K562 treated with DMSO at 1 percent for 24 hours (cell line): Measurements from ENCODE around the gene ODAD3. TPM values are rescaled to one million over a fixed set of nuclear protein-coding genes. Genes with fewer than 3 reads are reported as not detected.

Experiments
- total RNA-seq: library from RNA; unstranded; fragments of 300-600 nt; gene quantifications from 2 replicates; pipeline ENCODE4 v1.2.3, GENCODE V29; 2022; ENCODE audit warnings: low read depth; ENCODE audit not compliant: insufficient read depth

ODAD3 gene
- total RNA-seq, result 0.50 and 1.2 TPM in 2 replicates

GRCh38 chr19:11435057-11435832, at the start of gene ODAD3, which contains the start of gene PRKCSH:
Gene ODAD3, minus strand, starts transcription at chr19:11435121. Its CDS starts 105 bp downstream, at chr19:11435016.
Gene PRKCSH, plus strand, starts transcription at chr19:11435635. Its CDS starts 483 bp downstream, at chr19:11436118.

GRCh38 chr19:11480715-11481533, 46.0 kb upstream of the ODAD3 start, which contains the start of gene ELAVL3:
Gene ELAVL3, minus strand, starts transcription at chr19:11481046. Its CDS starts 438 bp downstream, at chr19:11480608.

DNA sequence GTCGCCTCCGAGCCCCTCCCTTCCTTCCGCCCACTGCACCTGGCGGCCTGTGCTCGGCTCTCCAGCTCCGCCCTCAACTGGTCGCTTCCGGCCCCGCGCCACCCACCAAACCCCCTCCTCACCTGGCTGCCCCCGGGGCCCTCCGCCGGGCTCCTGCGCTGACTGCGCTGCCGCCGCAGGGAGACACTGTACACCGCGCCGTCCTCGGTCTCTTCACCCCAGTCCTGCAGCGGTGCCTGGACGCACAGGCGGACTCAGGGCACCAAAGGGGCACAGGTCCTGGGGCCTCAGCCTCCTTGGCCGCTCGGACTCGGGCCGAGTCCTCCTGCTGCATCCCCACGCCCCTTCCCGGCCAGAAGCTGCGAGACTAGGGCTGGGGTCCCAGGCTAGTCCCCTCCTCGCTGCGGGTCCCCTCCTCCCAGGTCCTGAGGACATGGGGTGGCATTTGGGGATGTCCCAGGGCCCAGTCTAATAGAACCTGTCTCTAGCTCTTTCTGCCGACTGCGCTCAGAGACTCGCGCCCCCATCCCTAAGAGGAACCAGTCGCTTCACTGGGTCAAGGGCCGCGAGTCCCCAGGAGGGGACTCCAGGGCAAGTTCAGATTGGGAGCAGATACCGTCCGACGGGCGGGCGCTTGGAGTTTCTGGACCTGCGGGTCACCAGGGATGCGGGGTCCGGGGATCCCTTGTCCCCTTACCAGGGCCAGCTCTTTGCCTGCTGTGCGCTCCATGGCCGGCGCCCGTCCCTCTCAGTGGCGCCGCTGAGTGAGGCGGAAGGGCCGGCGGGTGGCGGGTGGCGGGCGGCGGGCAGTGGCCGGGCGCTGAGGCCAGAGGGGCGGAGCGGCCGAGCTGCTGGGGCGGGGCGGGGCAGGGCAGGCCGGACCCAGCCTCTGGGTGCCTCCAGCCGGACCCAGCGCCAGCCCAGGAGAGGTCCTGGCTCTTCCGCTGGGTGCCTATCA, 16.1 kb downstream of the ODAD3 start, which contains the start of gene RGL3:
TSS of gene RGL3 (minus strand) at position 766 of the 958 bp plus-strand sequence. CDS start at position 730, 36 bp downstream.

GRCh38 chr19:11374433-11375142, 60.3 kb downstream of the ODAD3 start, which contains the start of gene SWSAP1:
Gene SWSAP1, plus strand, starts transcription at chr19:11374666. Its CDS starts 15 bp downstream, at chr19:11374681.

Other genes starting within 250 kb of the ODAD3 start
- gene KANK2, start 237.6 kb downstream of the ODAD3 start, total RNA-seq, result 44.3 and 58.6 TPM in 2 replicates
- not detected in 2 replicates for gene ANGPTL8, start 195.5 kb downstream of the ODAD3 start, total RNA-seq
- gene DOCK6, start 172.6 kb downstream of the ODAD3 start, total RNA-seq, result 12.1 and 12.5 TPM in 2 replicates
- not detected in 2 replicates for gene TSPAN16, start 139.0 kb downstream of the ODAD3 start, total RNA-seq
- gene RAB3D, start 95.5 kb downstream of the ODAD3 start, total RNA-seq, result 5.1 and 5.7 TPM in 2 replicates
- gene TMEM205, start 88.9 kb downstream of the ODAD3 start, total RNA-seq, result 107 and 112 TPM in 2 replicates
- gene CCDC159, start 88.6 kb downstream of the ODAD3 start, total RNA-seq, result 14.3 and 19.7 TPM in 2 replicates
- gene PLPPR2, start 79.7 kb downstream of the ODAD3 start, total RNA-seq, result 41.0 and 41.2 TPM in 2 replicates
- gene SWSAP1, start 60.5 kb downstream of the ODAD3 start, total RNA-seq, result 3.0 and 5.2 TPM in 2 replicates
- 14.7 and 15.9 TPM in 2 replicates for gene EPOR, start 50.8 kb downstream of the ODAD3 start, total RNA-seq
- 1.6 and 2.7 TPM in 2 replicates for gene RGL3, start 15.8 kb downstream of the ODAD3 start, total RNA-seq
- gene PRKCSH, start 514 bp upstream of the ODAD3 start, total RNA-seq, result 404 and 415 TPM in 2 replicates
- gene ELAVL3, start 45.9 kb upstream of the ODAD3 start, total RNA-seq, result 0.05 TPM in 1 of 2 replicates, not detected in the other
- gene ZNF653, start 70.7 kb upstream of the ODAD3 start, total RNA-seq, result 11.6 and 20.0 TPM in 2 replicates
- 46.1 and 50.7 TPM in 2 replicates for gene ECSIT, start 94.0 kb upstream of the ODAD3 start, total RNA-seq
- 4.3 and 7.9 TPM in 2 replicates for gene CNN1, start 103.7 kb upstream of the ODAD3 start, total RNA-seq
- 141 and 149 TPM in 2 replicates for gene ELOF1, start 124.1 kb upstream of the ODAD3 start, total RNA-seq
- 26.9 and 28.5 TPM in 2 replicates for gene ACP5, start 142.5 kb upstream of the ODAD3 start, total RNA-seq
- 9.0 and 9.4 TPM in 2 replicates for gene ZNF627, start 162.4 kb upstream of the ODAD3 start, total RNA-seq